ENCODE data around the gene BMP7. TPM values are rescaled to one million over a fixed set of nuclear protein-coding genes. Genes with fewer than 3 reads are reported as not detected.

BMP7 gene
- total RNA-seq, 2 experiments from 2014 or later: not detected

DNA sequence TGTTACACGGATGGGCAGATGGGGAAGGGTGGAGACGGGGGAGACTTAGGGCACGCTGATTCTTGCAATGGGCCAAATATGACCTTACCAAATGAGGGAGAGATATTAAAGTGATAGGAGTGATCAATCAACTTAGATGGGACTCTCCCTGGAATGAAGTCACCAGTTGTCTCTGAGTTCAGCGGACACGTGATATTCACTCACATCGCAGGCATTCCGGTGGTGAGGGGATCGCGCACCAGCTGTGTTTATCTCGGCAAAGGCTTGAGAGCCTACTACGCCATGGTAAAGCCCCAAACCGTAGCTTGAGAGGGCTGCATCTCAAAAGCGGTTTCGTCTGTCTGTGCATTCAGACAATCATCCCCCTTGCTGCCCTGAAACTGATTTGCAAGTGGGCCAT lies 5.5 kb downstream of the BMP7 start:
- POLR2A ChIA-PET: no interaction called here
- ATAC-seq (ENCODE audit: poor library complexity): no peak
- H3K36me3 Mint-ChIP-seq (ENCODE audit: low read depth): no peaks in the 10 kb centered on the region

DNA sequence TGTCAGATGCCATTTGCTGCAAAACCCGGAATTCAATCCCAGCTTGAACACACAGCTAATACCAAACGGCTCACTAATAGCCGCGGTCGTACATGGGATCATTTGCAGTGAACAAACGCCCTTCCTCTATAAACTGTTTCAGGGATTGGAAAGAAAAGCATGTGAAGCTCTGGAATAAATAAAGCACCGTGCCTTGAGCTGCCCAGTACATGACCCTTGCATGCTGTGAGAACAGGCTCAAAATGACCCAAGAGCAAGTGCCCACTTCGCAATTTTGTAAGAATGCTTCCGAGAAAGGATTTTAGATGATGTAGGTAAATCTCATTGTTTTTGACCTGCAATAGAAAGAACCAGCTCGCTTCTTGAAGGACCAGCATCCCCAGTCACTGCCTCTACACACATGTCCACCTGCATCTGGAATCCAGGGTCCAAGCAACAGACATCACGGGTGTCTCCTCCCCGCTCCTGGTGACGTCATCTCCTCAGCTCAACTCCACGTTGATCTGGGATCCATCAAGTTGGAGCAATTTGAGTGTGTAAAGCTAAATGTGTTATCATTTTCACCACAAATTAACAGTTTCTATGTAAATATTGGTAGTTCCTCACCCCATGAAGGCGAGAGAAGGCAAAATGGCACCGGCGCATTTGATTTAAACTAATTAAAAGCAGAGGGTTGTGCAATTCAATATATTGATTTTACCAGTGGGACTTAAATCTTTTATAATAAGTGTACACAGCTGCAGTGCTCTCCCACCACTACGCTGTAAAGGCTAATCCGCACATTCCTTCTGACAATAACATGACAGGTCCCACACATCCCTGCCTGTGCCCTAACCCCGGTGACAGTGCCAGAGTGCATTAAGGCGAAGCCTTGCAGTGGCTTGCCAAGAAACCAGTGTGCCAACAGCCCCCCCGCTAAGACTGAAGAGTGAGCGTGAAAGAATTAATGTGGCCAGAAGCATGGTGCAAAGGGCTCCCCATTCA lies 6.2 kb downstream of the BMP7 start:
- Histone ChIP-seq H3K4me3 (ENCODE audit: low read length) (no peak overlapping the region), H3K27ac (ENCODE audit: low read depth in 1 of 2, low read length in 2 of 2) (no peak overlapping the region), H3K9me3 (ENCODE audit: control insufficient read depth in 1 of 2, insufficient read depth in 1 of 2, low read length in 2 of 2) (peaks cover 0 to 9% of the 10 kb centered on the region in 2 experiments), H3K27me3 (ENCODE audit: control insufficient read depth in 1 of 2, insufficient read depth in 2 of 2, low read length in 2 of 2) (peaks cover 20 to 66% of the 10 kb centered on the region in 2 experiments), H3K36me3 (ENCODE audit: insufficient read depth, low read length) (no peaks in the 10 kb centered on the region), H3K4me1 (ENCODE audit: insufficient read depth, low read length) (no peaks in the 10 kb centered on the region)
- TF ChIP-seq, protein P1, sequence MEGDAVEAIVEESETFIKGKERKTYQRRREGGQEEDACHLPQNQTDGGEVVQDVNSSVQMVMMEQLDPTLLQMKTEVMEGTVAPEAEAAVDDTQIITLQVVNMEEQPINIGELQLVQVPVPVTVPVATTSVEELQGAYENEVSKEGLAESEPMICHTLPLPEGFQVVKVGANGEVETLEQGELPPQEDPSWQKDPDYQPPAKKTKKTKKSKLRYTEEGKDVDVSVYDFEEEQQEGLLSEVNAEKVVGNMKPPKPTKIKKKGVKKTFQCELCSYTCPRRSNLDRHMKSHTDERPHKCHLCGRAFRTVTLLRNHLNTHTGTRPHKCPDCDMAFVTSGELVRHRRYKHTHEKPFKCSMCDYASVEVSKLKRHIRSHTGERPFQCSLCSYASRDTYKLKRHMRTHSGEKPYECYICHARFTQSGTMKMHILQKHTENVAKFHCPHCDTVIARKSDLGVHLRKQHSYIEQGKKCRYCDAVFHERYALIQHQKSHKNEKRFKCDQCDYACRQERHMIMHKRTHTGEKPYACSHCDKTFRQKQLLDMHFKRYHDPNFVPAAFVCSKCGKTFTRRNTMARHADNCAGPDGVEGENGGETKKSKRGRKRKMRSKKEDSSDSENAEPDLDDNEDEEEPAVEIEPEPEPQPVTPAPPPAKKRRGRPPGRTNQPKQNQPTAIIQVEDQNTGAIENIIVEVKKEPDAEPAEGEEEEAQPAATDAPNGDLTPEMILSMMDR (IDR thresholded peaks at IDR 0.05): no peak
- peaks cover 77% of the 10 kb centered on the region for H3K27me3 Mint-ChIP-seq
- no peaks in the 10 kb centered on the region for H3K4me1 Mint-ChIP-seq (ENCODE audit: low read depth)
- CTCF ChIA-PET: no interaction called here
- no peaks in the 10 kb centered on the region for H3K9me3 Mint-ChIP-seq
- ATAC-seq (ENCODE audit: poor library complexity): no peak
- POLR2A ChIA-PET: no interaction called here
- H3K36me3 Mint-ChIP-seq (ENCODE audit: low read depth): no peaks in the 10 kb centered on the region
- intact Hi-C loops (cut with DNase I, micrococcal nuclease): no loop called here
- H3K4me3 Mint-ChIP-seq: no peak overlapping the region
- DNase-seq: no peak
- H3K27ac Mint-ChIP-seq: no peak overlapping the region

More for the DNA sequence above, 5.5 kb downstream of the BMP7 start:
- CTCF ChIA-PET: interaction anchor here (0.6 kb wide), 1 partner anchor 36 kb away, joined by 3 read pairs; no protein-coding TSS in a partner anchor
- H3K4me1 Mint-ChIP-seq (ENCODE audit: low read depth): no peaks in the 10 kb centered on the region
- peaks cover 78% of the 10 kb centered on the region for H3K27me3 Mint-ChIP-seq
- DNase-seq: no peak
- H3K4me3 ChIP-seq (ENCODE audit: low read length): no peak overlapping the region
- no peaks in the 10 kb centered on the region for H3K36me3 ChIP-seq (ENCODE audit: insufficient read depth, low read length)
- no peak overlapping the region for H3K4me3 Mint-ChIP-seq
- no peaks in the 10 kb centered on the region for H3K9me3 Mint-ChIP-seq
- TF ChIP-seq, protein P1 (IDR thresholded peaks at IDR 0.05): no peak
- no peak overlapping the region for H3K27ac Mint-ChIP-seq
- H3K4me1 ChIP-seq (ENCODE audit: insufficient read depth, low read length): no peaks in the 10 kb centered on the region
- H3K27me3 ChIP-seq (ENCODE audit: control insufficient read depth in 1 of 2, insufficient read depth in 2 of 2, low read length in 2 of 2): peaks cover 26 to 71% of the 10 kb centered on the region in 2 experiments
- peaks cover 0 to 9% of the 10 kb centered on the region in 2 experiments for H3K9me3 ChIP-seq (ENCODE audit: control insufficient read depth in 1 of 2, insufficient read depth in 1 of 2, low read length in 2 of 2)
- no peak overlapping the region for H3K27ac ChIP-seq (ENCODE audit: low read depth in 1 of 2, low read length in 2 of 2)
- intact Hi-C loops (cut with DNase I, micrococcal nuclease): no loop called here

DNA sequence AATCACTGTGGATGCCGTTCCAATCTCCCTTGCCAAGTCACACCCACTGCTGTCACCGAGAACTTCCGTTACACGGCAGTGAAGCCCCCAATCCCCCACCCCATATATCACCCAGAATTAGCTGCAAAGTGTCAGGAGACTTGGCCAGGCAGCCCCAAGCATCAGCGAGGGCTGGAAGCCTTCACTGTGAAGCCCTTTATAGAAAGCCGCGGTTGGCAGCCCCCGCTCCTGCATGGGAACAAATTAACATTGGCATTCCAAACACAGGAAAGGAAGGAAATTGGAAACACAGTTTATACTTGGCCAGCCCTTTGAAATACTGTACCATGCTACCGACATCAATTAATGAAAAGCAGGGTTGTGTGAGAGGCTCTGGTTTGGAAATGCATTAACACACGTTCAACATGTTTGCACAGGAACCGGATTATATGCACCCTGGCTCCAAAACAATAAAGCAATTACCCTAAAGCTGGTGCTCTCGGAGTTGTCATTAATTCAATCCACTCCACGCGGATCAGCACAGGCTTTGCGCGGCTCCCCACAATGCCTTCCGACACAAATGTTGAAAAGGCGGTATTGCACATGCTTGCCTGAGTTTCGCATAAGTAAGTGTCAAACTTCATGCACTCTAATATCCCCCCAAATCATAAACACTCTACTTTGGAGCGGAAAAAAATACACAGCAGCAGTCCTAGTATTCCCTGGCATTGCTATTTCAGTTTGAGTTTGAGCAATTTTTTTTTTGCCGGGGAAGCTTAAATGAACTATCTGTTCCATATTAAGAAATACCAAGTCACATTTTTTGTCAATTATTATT lies 7.1 kb downstream of the BMP7 start:
- TF ChIP-seq, protein P1 (IDR thresholded peaks at IDR 0.05): no peak
- H3K9me3 ChIP-seq (ENCODE audit: control insufficient read depth in 1 of 2, insufficient read depth in 1 of 2, low read length in 2 of 2): peaks cover 0 to 3% of the 10 kb centered on the region in 2 experiments
- no peak for ATAC-seq (ENCODE audit: poor library complexity)
- peaks cover 19 to 68% of the 10 kb centered on the region in 2 experiments for H3K27me3 ChIP-seq (ENCODE audit: control insufficient read depth in 1 of 2, insufficient read depth in 2 of 2, low read length in 2 of 2)
- Mint-ChIP-seq H3K4me1 (ENCODE audit: low read depth) (no peaks in the 10 kb centered on the region), H3K4me3 (no peak overlapping the region), H3K27ac (no peak overlapping the region), H3K9me3 (no peaks in the 10 kb centered on the region), H3K27me3 (peaks cover 83% of the 10 kb centered on the region), H3K36me3 (ENCODE audit: low read depth) (no peaks in the 10 kb centered on the region)
- intact Hi-C loops (cut with DNase I, micrococcal nuclease): no loop called here
- ChIA-PET CTCF (no interaction called here), POLR2A (no interaction called here)
- no peaks in the 10 kb centered on the region for H3K4me1 ChIP-seq (ENCODE audit: insufficient read depth, low read length)
- no peak overlapping the region for H3K27ac ChIP-seq (ENCODE audit: low read depth in 1 of 2, low read length in 2 of 2)
- H3K36me3 ChIP-seq (ENCODE audit: insufficient read depth, low read length): no peaks in the 10 kb centered on the region
- H3K4me3 ChIP-seq (ENCODE audit: low read length): no peak overlapping the region
- no peak for DNase-seq

All from CD4-positive, alpha-beta T cell (primary cell).